PC-3 (cell line): ENCODE results near the gene AGAP1. TPM values are rescaled to one million over a fixed set of nuclear protein-coding genes. Genes with fewer than 3 reads are reported as not detected.

ENCODE experiments used
- ATAC-seq: fragments of 200-7000 bp; cut with Tn5 transposase; 2 replicates; pipeline ENCODE4 v1.9.1; 2020; ENCODE audit warnings: mild to moderate bottlenecking, moderate library complexity
- BruUV-seq: library from RNA; stranded (reverse); fragments of 400-500 nt; replicated peaks from 2 replicates; lab custom pipeline; 2021; lab: Mats Ljungman, UMichigan
- CTCF ChIA-PET: fragments of 300-600 bp; sonication (Branson Sonifier 250); formaldehyde crosslinking; loops from one replicate; lab custom pipeline; 2022; ENCODE audit warnings: antibody characterized with exemption; lab: Charles Lee
- POLR2A ChIA-PET: fragments of 300-600 bp; sonication (Branson Sonifier 250); formaldehyde crosslinking; loops from one replicate; lab custom pipeline; 2022; ENCODE audit warnings: antibody characterized with exemption; ENCODE audit not compliant: unreplicated experiment; lab: Charles Lee
- DNase-seq: peaks from one replicate; pipeline ENCODE4 v3.0.0-alpha.2; 2015
- H2AFZ ChIP-seq: fragments of 300-600 bp; sonication (generic); 2 replicates; pipeline ENCODE4 v1.6.0; 2016; ENCODE audit warnings: antibody characterized with exemption, low read length
- H3F3A ChIP-seq: fragments of 300-600 bp; sonication (generic); one replicate; pipeline ENCODE4 v1.6.0; 2017; ENCODE audit warnings: antibody characterized with exemption, low read length, control low read depth, mild to moderate bottlenecking; ENCODE audit not compliant: unreplicated experiment
- H3K27ac ChIP-seq: fragments of 300-600 bp; sonication (generic); 2 replicates; pipeline ENCODE4 v1.5.1; 2016; ENCODE audit warnings: mild to moderate bottlenecking, low read length
- H3K27me3 ChIP-seq: fragments of 300-600 bp; sonication (generic); 2 replicates; pipeline ENCODE4 v1.6.1; 2016; ENCODE audit warnings: low read length, mixed read lengths
- H3K36me3 ChIP-seq: fragments of 300-600 bp; sonication (generic); 2 replicates; pipeline ENCODE4 v1.6.1; 2016; ENCODE audit warnings: low read depth, mixed run types, low read length, mixed read lengths
- H3K4me1 ChIP-seq: fragments of 300-600 bp; sonication (generic); 2 replicates; pipeline ENCODE4 v1.5.1; 2016; ENCODE audit warnings: low read length; ENCODE audit not compliant: insufficient read depth
- H3K4me2 ChIP-seq: fragments of 300-600 bp; sonication (generic); 2 replicates; pipeline ENCODE4 v1.6.0; 2016; ENCODE audit warnings: low read length
- H3K4me3 ChIP-seq: fragments of 300-600 bp; sonication (generic); 2 replicates; pipeline ENCODE4 v1.5.1; 2016; ENCODE audit warnings: mild to moderate bottlenecking, low read length, mixed read lengths
- H3K79me2 ChIP-seq: fragments of 300-600 bp; sonication (generic); 2 replicates; pipeline ENCODE4 v1.6.1; 2017; ENCODE audit warnings: low read length, mixed read lengths
- H3K9ac ChIP-seq: fragments of 300-600 bp; sonication (generic); 2 replicates; pipeline ENCODE4 v1.6.0; 2016; ENCODE audit warnings: mild to moderate bottlenecking, low read length
- H3K9me2 ChIP-seq: fragments of 300-600 bp; sonication (generic); replicated peaks from 2 replicates; pipeline ENCODE4 v1.6.1; 2016; ENCODE audit warnings: mixed run types, low read length, mixed read lengths
- H3K9me3 ChIP-seq: fragments of 300-600 bp; sonication (generic); 2 replicates; pipeline ENCODE4 v1.6.1; 2016; ENCODE audit warnings: low read length, mixed read lengths
- H4K20me1 ChIP-seq: fragments of 300-600 bp; sonication (generic); 2 replicates; pipeline ENCODE4 v1.6.1; 2016; ENCODE audit warnings: low read length, mixed read lengths
- CTCF ChIP-seq: fragments of 300-600 bp; sonication (generic); conservative IDR thresholded peaks from 2 replicates; pipeline ENCODE4 v1.5.1; 2017; ENCODE audit warnings: antibody characterized with exemption, low read depth, mild to moderate bottlenecking, low read length
- EZH2 ChIP-seq: fragments of 300-600 bp; sonication (generic); IDR thresholded peaks from one replicate; pipeline ENCODE4 v1.6.1; 2017; ENCODE audit warnings: antibody characterized with exemption, mild to moderate bottlenecking, low read length; ENCODE audit not compliant: unreplicated experiment
- EZH2phosphoT487 ChIP-seq: fragments of 300-600 bp; sonication (generic); IDR thresholded peaks from 2 replicates; pipeline ENCODE4 v1.6.1; 2018; ENCODE audit warnings: mild to moderate bottlenecking, antibody characterized with exemption, low read length, borderline replicate concordance
- intact Hi-C: fragments of 100-400 bp; cut with micrococcal nuclease; formaldehyde crosslinking; loops from 2 replicates; pipeline ENCODE4 v1.9.0; 2023
- total RNA-seq: library from RNA; depleted of rRNA; stranded (reverse); fragments of >200 nt; gene quantifications from 2 replicates; pipeline ENCODE4 v1.2.3, GENCODE V29; 2014

AGAP1 gene
- total RNA-seq, 1 experiment from 2014 or later, result 31.0 TPM

DNA sequence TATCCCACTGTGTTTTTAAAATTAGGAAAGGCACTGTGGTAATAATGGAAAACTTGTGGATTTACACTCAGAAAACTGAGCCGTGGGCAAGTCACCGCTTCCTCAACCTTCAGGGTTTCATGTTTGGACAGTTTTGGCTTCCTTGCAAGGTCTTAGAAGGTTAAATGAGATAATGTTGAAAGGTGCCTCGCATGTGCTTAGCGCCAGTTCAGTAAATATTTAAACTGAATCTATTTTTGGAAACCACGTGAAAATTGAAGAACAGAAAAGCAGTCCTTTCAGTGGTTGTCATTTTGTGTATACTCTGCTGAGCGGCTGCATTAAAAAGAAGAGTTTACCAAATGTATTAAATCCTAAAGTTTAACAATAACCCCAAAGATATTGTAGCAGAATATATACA, 15.2 kb upstream of the AGAP1 start:
- H3K9me2 ChIP-seq, result no peaks in the 10 kb centered on the region
- H4K20me1 ChIP-seq, result no peaks in the 10 kb centered on the region
- ATAC-seq, result no peak
- intact Hi-C loops, result no loop called here
- H3K27me3 ChIP-seq, result no peaks in the 10 kb centered on the region
- CTCF ChIA-PET, result no interaction called here
- no TSS peak for BruUV-seq
- POLR2A ChIA-PET, result no interaction called here
- no peak for TF ChIP-seq EZH2phosphoT487
- H3K4me3 ChIP-seq, result no peak overlapping the region
- H3K79me2 ChIP-seq, result no peaks in the 10 kb centered on the region
- no peak overlapping the region for H3K9ac ChIP-seq
- H3F3A ChIP-seq, result no peaks in the 10 kb centered on the region
- no peaks in the 10 kb centered on the region for H3K36me3 ChIP-seq
- no peak for DNase-seq
- H2AFZ ChIP-seq, result no peak overlapping the region
- H3K9me3 ChIP-seq, result no peaks in the 10 kb centered on the region
- no peak overlapping the region for H3K4me2 ChIP-seq
- no peak overlapping the region for H3K27ac ChIP-seq
- H3K4me1 ChIP-seq, result no peaks in the 10 kb centered on the region

DNA sequence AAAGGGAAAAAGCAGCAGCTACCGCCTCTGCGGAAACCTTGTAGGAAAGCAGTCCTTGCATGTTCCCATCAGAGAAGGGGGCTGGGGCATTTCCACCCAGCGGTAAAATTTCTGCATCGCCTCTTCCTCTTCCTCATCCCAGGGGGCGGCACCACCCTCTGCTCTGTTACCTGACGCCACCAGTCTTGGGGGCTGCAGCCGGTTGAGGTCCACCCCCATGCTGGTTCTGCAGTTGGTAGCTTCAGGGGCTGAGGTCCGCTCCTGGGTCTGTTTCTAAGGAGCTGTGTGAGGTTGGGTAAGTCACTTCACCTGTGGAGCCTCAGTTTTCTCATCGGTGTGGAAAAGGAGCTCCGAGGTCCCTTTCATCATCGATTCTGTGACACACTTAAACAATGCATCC, 14.2 kb upstream of the AGAP1 start:
- H3K4me1 ChIP-seq, result no peaks in the 10 kb centered on the region
- H3K27ac ChIP-seq, result no peak overlapping the region
- H3F3A ChIP-seq, result no peaks in the 10 kb centered on the region
- no peaks in the 10 kb centered on the region for H3K79me2 ChIP-seq
- ATAC-seq (no peak), DNase-seq (no peak)
- H2AFZ ChIP-seq, result no peak overlapping the region
- intact Hi-C loops, result no loop called here
- no peak overlapping the region for H3K9ac ChIP-seq
- no peak for TF ChIP-seq CTCF
- no peak for TF ChIP-seq EZH2
- TF ChIP-seq EZH2phosphoT487, result no peak
- H3K4me2 ChIP-seq, result no peak overlapping the region
- H3K4me3 ChIP-seq, result no peak overlapping the region
- H3K27me3 ChIP-seq, result no peaks in the 10 kb centered on the region
- ChIA-PET POLR2A (no interaction called here), CTCF (no interaction called here)
- BruUV-seq, result no TSS peak
- no peaks in the 10 kb centered on the region for H4K20me1 ChIP-seq
- H3K9me2 ChIP-seq, result no peaks in the 10 kb centered on the region
- no peaks in the 10 kb centered on the region for H3K36me3 ChIP-seq
- H3K9me3 ChIP-seq, result no peaks in the 10 kb centered on the region

GRCh38 chr2:235480614-235481013, 13.2 kb upstream of the AGAP1 start:
- BruUV-seq, result no TSS peak
- Histone ChIP-seq H3K36me3 (no peaks in the 10 kb centered on the region), H3K9me3 (no peaks in the 10 kb centered on the region), H3K9me2 (no peaks in the 10 kb centered on the region), H3K27ac (no peak overlapping the region), H3K9ac (no peak overlapping the region), H3K4me1 (peaks cover 5% of the 10 kb centered on the region; the same call in 1 of the 2 replicates), H3K4me2 (no peak overlapping the region), H2AFZ (no peak overlapping the region), H3K79me2 (no peaks in the 10 kb centered on the region), H4K20me1 (no peaks in the 10 kb centered on the region), H3K4me3 (no peak overlapping the region), H3K27me3 (no peaks in the 10 kb centered on the region), H3F3A (no peaks in the 10 kb centered on the region)
- TF ChIP-seq CTCF, result no peak
- TF ChIP-seq EZH2, result no peak
- TF ChIP-seq EZH2phosphoT487, result no peak
- ChIA-PET POLR2A (no interaction called here), CTCF (no interaction called here)
- DNase-seq (no peak), ATAC-seq (no peak)
- intact Hi-C loops, result no loop called here
